CMK (cell line): Measurements from ENCODE around the gene SNUPN.

Source experiments
- DNase-seq: peaks from one replicate; pipeline ENCODE4 v3.0.0-alpha.2; 2010; ENCODE audit warnings: low read depth

The SNUPN gene

DNA sequence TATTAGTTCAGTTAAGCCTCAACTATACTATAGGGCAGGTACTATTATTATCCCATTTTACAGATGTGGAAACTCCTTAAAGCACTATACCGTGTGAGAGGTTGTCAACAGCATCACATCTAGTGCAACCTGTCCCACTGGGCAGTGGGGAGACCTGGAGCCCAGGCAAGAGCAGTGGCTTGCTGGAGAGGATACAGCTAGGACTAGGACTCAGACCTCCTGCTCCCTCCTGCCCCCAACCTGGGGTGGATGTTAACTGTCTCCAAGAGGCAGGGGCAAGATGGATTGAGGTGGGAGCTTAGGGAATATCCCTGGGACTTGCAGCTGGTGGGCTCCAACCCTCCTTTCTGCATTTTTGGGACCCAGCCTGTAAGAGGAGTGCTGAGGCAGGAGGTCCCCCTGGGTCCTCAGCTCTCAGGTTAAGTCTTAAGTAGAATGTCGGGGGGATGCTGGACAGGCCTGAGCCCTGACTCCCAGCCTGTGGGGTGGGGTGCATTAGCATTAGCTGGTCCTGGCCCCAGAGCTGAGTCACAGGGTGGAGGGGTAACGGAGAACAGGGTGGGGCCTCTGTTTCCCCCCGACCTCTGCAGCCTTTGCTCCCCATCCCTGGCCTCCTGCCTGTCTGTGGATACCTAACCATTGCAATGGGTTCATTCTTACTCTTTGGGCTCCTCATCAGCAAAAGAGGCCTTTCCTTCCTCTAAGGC is 28.8 kb upstream of the SNUPN start:
- no peak for DNase-seq

DNA sequence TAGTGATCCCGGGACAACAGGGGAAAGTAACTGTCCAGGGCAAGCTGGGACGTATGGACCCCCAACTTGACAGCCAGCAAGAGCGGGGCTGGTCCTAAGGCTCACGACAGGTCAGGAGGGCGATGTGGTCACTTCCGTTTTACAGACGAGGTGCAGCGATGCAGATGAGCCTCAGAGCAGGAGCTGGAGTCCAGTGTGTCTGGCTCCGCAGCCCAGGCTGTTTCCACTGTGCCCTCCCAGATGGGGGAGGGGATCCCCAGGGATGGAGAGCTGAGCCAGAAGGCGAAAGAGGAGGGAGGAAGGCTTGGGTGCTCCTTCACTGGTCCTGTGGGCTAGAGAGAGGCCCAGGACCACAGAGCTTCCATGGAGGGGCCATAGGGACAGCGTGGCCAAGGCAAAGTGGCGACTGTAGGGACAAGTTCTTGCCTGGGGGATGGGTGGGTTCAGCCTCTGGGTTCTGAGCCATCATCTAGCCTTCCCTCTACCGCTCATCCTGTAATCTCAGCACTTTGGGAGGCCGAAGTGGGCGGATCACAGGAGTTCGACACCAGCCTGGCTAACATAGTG is 27.9 kb upstream of the SNUPN start:
- DNase-seq = no peak

DNA sequence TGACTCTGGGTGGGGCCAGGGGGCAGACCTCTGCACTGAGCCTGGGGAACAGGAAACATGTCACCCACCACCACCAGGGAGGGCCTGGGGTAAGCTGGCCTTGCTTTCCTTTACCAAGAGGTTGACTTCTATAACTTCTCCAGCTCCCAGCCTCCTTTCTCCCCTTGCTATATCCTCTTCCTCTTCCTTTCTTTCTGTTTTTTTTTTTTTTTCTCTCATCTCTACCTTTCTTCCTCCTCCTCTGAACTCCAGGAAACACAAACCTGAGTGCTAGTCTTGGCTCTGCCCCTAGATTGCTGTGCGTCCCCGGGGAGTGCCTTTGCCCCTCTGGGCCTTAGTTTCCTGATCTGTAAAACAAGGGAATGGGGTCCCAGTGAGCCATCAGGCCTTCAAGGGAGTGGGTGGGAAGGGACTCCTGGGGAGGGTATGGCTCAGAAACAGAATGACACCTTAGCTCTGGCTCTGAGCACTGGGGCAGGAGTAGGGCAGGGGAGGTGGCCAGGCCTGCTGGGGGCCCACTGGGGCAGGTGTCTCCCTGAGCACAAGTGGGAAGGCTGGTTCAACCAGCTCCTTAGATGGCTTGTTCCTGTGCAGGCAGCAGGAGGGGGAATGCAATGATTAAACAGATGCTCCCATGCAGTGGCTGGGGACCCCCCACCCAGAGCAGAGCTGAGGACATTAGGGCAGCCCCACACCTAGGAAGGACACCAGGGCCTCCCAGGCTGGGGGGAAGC is 26.5 kb upstream of the SNUPN start:
- no peak for DNase-seq

- no peak for DNase-seq
These were observed 25.6 kb upstream of the SNUPN start for GRCh38 chr15:75650908-75651809.

DNA sequence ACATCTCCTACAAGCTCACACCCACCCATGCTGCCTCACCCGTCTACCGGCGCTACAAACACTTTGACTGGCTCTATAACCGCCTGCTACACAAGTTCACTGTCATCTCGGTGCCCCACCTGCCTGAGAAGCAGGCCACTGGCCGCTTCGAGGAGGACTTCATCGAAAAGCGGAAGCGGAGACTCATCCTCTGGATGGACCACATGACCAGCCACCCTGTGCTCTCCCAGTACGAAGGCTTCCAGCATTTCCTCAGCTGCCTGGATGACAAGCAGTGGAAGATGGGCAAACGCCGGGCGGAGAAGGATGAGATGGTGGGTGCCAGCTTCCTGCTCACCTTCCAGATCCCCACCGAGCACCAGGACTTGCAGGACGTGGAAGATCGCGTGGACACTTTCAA is 24.3 kb upstream of the SNUPN start:
- DNase-seq = no peak

DNA sequence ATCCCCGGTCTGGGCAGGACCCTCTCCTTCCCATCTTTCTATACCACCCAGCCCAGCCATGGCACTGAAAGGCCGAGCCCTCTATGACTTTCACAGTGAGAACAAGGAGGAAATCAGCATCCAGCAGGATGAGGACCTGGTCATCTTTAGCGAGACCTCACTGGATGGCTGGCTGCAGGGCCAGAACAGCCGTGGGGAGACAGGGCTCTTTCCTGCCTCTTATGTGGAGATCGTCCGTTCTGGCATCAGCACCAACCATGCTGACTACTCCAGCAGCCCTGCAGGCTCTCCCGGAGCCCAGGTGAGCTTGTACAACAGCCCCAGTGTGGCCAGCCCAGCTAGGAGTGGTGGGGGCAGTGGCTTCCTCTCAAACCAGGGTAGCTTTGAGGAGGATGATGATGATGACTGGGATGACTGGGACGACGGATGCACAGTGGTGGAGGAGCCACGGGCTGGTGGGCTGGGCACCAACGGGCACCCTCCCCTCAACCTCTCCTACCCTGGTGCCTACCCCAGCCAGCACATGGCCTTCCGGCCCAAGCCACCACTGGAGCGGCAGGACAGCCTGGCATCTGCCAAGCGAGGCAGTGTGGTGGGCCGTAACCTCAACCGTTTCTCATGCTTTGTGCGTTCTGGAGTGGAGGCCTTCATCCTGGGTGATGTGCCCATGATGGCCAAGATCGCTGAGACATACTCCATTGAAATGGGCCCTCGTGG is 23.7 kb upstream of the SNUPN start:
- DNase-seq = no peak

DNA sequence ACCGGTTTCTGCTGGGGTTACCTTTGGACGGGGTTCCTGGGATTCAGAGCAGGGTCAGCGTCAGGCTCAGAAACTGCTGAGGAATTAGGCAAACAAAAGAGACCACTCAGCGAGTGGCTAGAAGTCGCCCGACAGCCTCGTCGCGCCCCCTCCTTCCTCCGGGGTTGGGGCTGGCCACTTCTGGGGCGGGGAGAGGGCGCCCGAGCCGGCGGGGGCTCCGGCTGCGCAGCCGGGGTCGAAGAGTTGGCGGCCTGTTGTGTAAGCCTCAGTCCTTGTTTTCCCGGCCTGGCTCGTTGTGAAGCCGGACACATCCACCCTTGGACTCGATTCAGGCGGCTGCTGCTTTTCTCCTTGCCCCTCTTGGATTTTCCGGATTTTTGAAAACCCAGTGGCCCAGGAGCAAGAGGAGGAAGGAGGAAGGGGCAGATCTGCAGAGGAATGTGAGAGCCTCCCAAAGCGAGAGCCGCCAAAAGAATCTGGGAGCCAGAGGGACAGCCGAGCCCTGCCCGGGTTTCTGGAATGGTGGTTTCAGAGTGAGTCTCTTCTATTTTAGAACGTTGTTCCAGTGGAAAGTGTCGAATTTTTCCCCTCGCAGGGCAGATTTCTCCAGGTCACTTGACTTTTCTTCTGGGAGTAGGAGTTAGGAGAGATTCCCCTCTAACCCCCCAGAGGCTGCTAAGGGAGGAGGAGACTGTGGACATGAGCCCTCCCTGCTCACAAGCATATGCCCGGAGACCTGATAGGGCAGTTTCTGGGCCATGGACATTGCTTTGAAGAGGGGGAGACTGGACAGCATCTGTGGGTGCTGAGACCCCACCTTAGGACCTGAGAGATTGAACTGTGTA is 22.9 kb upstream of the SNUPN start:
- DNase-seq = no peak

DNA sequence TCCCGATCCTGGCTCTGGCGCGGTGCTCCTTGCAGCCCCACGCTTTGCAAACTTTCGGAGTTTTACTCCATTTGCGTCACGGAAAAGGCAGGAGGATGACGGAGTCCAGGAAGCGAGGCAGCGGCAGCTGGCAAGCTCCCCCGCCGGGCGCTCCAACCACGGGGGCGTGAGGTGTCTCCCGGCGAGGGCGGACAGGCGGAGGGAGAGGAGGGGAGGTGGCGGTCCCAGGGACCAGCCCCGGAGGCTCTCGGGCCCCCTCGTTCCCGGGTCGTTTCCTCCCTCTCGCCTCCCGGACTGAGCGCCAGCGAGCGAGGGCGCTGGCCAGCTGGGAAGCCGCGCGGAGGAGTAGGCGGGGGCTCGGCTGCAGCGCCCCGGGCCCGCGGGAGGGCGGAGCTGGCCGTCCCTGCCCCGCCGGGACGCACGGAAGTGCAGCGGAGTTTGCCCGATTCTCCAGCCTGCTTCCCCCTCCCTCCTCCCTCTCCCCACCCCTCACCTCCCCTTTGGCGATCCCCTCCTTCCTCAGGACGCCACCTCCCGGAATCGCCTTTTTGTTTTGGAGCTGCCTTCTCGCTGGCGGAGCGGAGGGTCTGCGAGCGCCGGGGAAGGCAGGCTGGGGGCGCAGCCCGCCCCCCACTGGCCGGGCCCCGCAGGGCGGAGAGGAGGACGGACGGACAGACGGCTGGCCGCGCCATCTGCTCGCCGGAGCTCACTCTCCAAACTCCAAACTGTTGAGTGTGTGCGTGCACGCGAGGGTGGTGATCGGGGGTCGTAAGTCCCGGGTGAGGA is 22.0 kb upstream of the SNUPN start, which contains the start of gene SNX33:
Gene SNX33 (plus strand): TSS at position 543 of the 786 bp plus-strand sequence. CDS start 1,191 bp downstream, outside the sequence.
- DNase-seq = peak; percentile 78

DNA sequence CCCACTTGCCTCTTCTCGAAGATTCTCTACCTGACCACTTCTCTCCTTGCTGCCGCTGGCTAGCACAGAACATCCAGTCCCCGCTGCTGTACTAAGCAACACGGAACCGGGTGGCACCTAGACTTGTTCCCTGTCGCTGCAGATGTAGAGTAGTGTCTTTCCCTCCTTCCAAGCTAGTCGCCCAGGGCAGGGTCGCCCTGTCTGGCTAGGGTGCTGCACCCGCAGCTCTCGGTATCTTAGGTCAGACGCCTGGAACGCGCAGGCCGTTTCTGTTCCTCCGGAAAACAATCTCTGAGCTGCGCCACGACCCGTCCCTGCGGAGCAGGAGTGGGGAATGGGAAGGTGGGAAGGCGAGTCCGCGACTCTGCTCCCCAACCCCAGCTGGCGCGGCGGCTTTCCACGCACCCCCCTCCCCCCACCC is 21.4 kb upstream of the SNUPN start:
- no peak for DNase-seq

GRCh38 chr15:75646112-75646943 is 20.8 kb upstream of the SNUPN start:
- no peak for DNase-seq

DNA sequence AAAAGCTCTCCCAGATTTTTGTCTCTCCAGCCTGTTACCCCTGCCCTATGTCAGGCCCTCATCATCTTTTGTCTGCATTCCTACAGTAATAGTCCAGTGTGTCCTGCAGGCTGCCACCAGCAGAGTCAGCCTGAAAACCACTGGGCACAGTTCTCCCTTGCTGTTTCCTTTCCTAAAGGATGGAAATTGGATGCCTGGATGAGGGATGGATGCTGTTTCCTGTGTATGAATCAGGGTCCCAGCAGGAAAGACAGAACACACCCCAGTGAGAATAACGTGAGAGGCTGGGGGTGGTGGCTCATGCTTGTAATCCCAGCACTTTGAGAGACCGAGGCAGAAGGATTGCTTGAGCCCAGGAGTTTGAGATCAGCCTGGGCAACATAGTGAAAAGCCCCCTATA is 18.9 kb upstream of the SNUPN start:
- no peak for DNase-seq

DNA sequence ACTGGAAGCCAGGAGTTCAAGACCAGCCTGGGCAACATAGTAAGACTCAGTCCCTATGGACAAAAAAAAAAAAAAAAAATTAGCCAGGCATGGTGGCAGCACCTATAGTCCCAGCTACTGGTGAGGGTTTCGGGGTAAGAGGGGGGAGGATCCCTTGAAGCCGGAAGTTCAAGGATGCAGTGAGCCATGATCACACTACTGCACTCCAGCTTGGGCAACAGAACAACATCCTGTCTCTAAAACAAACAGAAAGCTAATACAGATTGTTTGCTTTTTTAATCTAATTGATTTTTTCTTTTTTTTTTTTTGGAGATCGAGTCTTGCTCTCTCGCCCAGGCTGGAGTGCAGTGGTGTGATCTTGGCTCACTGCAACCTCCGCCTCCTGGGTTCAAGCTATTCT is 16.1 kb upstream of the SNUPN start:
- DNase-seq = no peak

GRCh38 chr15:75641179-75641503 is 15.6 kb upstream of the SNUPN start:
- DNase-seq = no peak

GRCh38 chr15:75640483-75641178 is 15.1 kb upstream of the SNUPN start:
- no peak for DNase-seq

DNA sequence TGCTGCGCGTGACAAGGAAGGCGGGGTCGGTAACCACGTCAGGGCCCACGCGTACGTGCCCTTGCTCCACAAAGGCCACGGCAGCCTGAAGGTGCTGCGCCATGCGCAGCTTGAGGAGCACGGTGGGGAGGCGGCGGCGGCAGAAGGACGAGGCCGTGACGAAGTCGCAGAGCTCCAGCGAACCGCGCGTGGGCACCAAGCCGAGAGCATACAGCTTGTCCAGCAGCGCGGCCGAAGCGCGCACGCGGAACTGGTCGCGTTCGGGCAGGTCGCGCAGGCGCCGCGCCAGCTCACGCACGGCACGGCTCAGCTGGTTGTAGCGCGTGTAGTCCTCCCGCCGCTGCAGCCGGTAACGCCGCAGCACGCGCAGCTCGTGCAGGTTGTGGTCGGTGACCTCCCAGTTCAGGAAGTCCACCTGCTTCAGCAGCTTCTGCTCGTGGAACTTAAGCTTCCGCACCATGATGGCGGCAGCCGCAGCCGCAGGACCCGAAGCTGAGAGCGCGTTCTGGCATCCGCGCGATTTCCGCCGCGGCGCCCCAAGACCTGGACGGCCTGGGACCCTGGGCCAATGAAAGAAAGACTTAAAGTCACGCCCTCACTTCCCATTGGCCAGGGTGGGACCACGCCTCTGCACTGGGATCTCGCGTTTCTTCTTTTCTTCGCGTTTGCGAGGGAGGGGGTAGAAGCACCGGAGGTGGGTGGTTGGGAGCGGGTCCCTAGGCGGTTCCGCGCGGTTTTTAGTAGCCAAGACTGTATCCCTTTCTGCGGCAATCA is 14.4 kb upstream of the SNUPN start, which contains the start of gene IMP3:
Gene IMP3 (minus strand): TSS at position 516 of the 774 bp plus-strand sequence. CDS start 56 bp downstream, at position 460.
- peak; percentile 96 for DNase-seq

DNA sequence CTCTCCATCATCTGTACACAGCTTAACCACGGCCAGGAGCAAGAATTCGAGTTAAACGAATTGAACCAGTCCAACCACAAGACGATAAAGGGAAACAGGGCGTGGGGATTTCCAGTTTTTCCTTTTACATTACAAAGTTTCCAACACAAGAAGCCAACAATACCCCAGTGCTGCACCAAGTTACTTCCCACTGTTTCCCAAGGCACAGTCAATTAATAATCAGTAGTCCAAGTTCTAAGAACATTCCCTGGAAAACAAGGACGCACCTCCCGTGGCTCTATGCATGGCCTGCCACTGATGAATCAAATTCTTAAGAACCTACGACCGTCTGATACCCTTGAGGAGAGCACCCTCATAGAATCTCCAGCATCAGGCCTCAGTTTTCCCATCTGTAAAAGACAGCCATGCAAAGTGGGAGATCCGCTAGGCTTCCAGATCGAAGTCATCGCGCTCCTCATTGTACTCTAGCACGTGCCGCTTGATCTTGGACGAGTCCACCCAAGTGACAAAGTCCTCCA is 13.7 kb upstream of the SNUPN start:
- DNase-seq = no peak
